KMS-11 (cell line): ENCODE measurements around the gene EFCAB11.

Experiments used
- H2AFZ ChIP-seq: fragments of 200-600 bp; sonication (generic); 2 replicates; pipeline ENCODE4 v1.6.1; 2016; ENCODE audit warnings: antibody characterized with exemption, mixed run types, low read depth
- H3K27ac ChIP-seq: fragments of 200-600 bp; sonication (generic); 2 replicates; pipeline ENCODE4 v1.6.1; 2016; ENCODE audit warnings: mild to moderate bottlenecking, mixed run types
- H3K27me3 ChIP-seq: fragments of 200-600 bp; sonication (generic); 2 replicates; pipeline ENCODE4 v1.6.1; 2017; ENCODE audit warnings: mild to moderate bottlenecking, low read depth, mixed run types, moderate library complexity; ENCODE audit not compliant: insufficient read depth
- H3K36me3 ChIP-seq: fragments of 200-600 bp; sonication (generic); 2 replicates; pipeline ENCODE4 v1.6.1; 2017; ENCODE audit warnings: mild to moderate bottlenecking, mixed run types; ENCODE audit not compliant: insufficient read depth
- H3K4me1 ChIP-seq: fragments of 200-600 bp; sonication (generic); 2 replicates; pipeline ENCODE4 v1.6.1; 2016; ENCODE audit warnings: mild to moderate bottlenecking, low read depth, mixed run types; ENCODE audit not compliant: poor library complexity, severe bottlenecking
- H3K4me2 ChIP-seq: fragments of 200-600 bp; sonication (generic); 2 replicates; pipeline ENCODE4 v1.7.0; 2016; ENCODE audit warnings: mild to moderate bottlenecking, mixed run types
- H3K4me3 ChIP-seq: fragments of 200-600 bp; sonication (generic); IDR thresholded peaks from 2 replicates; pipeline ENCODE4 v1.6.1; 2017; ENCODE audit warnings: low read depth, low read length, mixed read lengths; ENCODE audit not compliant: insufficient read depth
- H3K79me2 ChIP-seq: fragments of 200-600 bp; sonication (generic); 2 replicates; pipeline ENCODE4 v1.6.1; 2016; ENCODE audit warnings: low read depth, mixed run types; ENCODE audit not compliant: insufficient read depth
- H3K9ac ChIP-seq: fragments of 200-600 bp; sonication (generic); 2 replicates; pipeline ENCODE4 v1.6.1; 2016; ENCODE audit warnings: mild to moderate bottlenecking, mixed run types
- H4K20me1 ChIP-seq: fragments of 200-600 bp; sonication (generic); 2 replicates; pipeline ENCODE4 v1.6.1; 2016; ENCODE audit warnings: mild to moderate bottlenecking, mixed run types; ENCODE audit not compliant: insufficient read depth
- TF ChIP-seq, protein P1 (sequence below): fragments of 200-600 bp; sonication (generic); conservative IDR thresholded peaks from 2 replicates; pipeline ENCODE4 v1.6.1; 2017; ENCODE audit warnings: low read depth, mild to moderate bottlenecking, antibody characterized with exemption, low read length, moderate library complexity, mixed read lengths

Gene EFCAB11

DNA sequence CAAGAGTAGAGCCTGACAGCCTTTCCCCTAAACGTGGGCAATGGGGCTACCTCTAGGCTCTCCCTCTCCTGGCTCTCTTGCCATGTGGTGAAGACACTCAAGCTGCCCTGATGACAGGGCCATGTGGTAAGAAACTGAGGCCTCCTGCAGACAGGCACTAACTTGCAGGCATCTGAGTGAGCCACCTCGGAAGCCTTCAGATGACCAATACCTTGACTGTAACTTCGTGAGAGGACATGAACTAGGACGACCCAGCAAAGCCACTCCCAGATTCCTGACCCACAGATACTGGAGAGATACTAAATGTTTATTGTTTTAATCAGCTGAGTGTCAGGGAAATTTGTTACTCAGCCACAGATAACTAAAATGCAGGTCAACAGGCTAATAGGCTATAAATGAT is 96.4 kb downstream of the EFCAB11 start:
- Histone ChIP-seq H3K4me1 (no peaks in the 10 kb centered on the region), H3K4me2 (no peak overlapping the region), H3K27me3 (no peaks in the 10 kb centered on the region), H3K36me3 (no peaks in the 10 kb centered on the region), H2AFZ (no peak overlapping the region), H3K4me3 (no peak overlapping the region), H3K79me2 (no peaks in the 10 kb centered on the region), H3K27ac (no peak overlapping the region), H3K9ac (no peak overlapping the region), H4K20me1 (no peaks in the 10 kb centered on the region)
- TF ChIP-seq, protein P1, sequence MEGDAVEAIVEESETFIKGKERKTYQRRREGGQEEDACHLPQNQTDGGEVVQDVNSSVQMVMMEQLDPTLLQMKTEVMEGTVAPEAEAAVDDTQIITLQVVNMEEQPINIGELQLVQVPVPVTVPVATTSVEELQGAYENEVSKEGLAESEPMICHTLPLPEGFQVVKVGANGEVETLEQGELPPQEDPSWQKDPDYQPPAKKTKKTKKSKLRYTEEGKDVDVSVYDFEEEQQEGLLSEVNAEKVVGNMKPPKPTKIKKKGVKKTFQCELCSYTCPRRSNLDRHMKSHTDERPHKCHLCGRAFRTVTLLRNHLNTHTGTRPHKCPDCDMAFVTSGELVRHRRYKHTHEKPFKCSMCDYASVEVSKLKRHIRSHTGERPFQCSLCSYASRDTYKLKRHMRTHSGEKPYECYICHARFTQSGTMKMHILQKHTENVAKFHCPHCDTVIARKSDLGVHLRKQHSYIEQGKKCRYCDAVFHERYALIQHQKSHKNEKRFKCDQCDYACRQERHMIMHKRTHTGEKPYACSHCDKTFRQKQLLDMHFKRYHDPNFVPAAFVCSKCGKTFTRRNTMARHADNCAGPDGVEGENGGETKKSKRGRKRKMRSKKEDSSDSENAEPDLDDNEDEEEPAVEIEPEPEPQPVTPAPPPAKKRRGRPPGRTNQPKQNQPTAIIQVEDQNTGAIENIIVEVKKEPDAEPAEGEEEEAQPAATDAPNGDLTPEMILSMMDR = no peak

DNA sequence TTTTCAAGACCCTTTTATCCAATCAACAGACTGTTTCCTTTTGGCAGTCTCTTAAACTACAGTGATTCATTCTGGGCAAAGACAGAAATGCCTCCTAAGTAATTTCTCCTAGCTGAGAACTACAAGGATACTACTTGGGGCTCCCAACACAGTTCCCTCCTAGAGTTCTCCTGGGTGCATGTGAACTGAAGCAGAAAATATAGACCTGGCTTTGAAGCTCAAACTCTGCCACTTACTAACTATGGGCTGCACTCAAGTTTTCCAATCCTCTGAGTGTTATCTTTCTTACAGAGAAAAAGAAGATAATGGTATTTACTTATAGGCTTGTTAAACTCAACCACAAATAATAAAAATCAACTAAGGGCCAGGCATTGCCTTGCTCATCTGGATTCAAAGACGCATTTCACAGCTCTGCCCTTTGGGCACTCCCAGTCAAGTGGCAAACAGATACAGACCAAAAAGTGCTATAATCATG is 97.6 kb downstream of the EFCAB11 start:
- H3K4me3 ChIP-seq = no peak overlapping the region
- no peak overlapping the region for H3K27ac ChIP-seq
- H3K4me2 ChIP-seq = no peak overlapping the region
- no peaks in the 10 kb centered on the region for H3K79me2 ChIP-seq
- no peaks in the 10 kb centered on the region for H3K4me1 ChIP-seq
- no peak overlapping the region for H2AFZ ChIP-seq
- H3K36me3 ChIP-seq = no peaks in the 10 kb centered on the region
- TF ChIP-seq, protein P1 = no peak
- H3K9ac ChIP-seq = no peak overlapping the region
- no peaks in the 10 kb centered on the region for H3K27me3 ChIP-seq
- H4K20me1 ChIP-seq = no peaks in the 10 kb centered on the region

DNA sequence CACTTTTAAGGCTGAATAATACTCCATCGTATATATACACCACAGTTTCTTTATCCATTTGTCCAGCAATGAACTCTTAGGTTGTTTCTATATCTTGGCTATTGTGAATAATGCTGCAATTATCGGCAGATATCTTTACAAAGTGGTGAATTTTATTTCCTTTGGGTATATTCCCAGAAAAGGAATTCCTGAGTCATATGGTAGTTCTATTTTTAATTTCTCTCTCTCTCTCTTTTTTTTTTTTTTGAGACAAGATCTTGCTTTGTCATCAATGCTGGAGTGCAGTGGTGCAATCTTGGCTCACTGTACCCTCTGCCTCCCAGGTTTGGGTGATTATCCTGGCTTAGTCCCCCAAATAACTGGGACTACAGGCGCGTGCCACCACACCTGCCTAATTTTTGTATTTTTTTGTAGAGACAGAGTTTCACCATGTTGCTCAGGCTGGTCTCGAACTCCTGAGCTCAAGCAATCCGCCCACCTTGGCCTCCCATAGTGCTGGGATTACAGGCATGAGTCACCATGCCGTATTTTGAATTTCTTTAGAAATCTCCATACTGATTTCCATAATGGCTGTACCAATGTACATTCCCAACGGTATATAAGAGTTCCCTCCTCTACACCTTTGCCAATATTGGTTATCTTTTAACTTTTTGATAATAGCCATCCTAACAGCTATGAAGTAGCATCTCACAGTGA is 98.4 kb downstream of the EFCAB11 start:
- Histone ChIP-seq H3K36me3 (no peaks in the 10 kb centered on the region), H3K27me3 (no peaks in the 10 kb centered on the region), H3K79me2 (no peaks in the 10 kb centered on the region), H3K4me1 (no peaks in the 10 kb centered on the region), H3K4me3 (no peak overlapping the region), H3K4me2 (no peak overlapping the region), H2AFZ (no peak overlapping the region), H4K20me1 (no peaks in the 10 kb centered on the region), H3K9ac (no peak overlapping the region), H3K27ac (no peak overlapping the region)
- TF ChIP-seq, protein P1 = no peak

DNA sequence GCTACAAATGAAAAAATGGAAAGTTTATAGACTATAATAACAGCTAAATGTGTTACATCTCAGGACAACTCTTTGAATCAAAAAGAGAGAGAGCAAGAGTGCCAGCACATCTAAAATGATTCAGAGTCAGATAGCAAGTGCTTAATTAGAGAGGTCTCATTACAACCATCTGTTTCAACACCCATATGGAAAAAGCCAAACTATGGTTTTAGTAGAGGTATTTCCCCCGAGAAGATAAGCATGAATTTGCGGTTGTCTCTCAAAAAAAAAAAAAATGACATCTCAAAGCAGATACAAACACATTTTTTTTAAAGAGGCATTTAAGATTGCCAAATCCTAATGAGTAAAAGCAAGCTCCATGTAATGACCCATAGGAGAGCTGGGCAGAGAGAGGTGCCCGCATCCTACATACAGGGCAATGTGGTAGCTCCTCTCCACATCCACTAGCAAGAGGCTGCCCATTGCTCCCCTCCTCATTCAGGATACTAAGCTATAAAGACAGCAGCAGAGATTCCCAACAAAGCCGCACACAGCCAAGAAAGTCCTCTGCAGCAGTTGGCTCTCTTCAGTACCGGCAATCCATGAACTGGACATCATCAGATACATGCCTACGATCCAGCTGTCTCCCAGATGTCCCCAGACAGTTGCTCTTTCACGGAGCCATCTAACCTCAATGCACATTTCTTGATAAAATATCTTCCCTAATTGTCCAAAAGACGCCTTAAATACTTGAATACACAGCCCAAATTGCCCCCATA is 100.4 kb downstream of the EFCAB11 start:
- Histone ChIP-seq H3K9ac (no peak overlapping the region), H3K79me2 (no peaks in the 10 kb centered on the region), H3K4me1 (no peaks in the 10 kb centered on the region), H3K4me3 (no peak overlapping the region), H2AFZ (no peak overlapping the region), H3K4me2 (no peak overlapping the region), H3K36me3 (no peaks in the 10 kb centered on the region), H3K27ac (no peak overlapping the region), H4K20me1 (no peaks in the 10 kb centered on the region), H3K27me3 (no peaks in the 10 kb centered on the region)
- TF ChIP-seq, protein P1 = no peak
